Endothelial cell of umbilical vein (primary cell): ENCODE data around the gene KIAA0930. TPM values are rescaled to one million over a fixed set of nuclear protein-coding genes. Genes with fewer than 3 reads are reported as not detected.

Experiments
- BruUV-seq: library from RNA; stranded (reverse); fragments of 400-500 nt; replicated peaks from 2 replicates; lab custom pipeline; 2021; lab: Mats Ljungman, UMichigan
- CTCF ChIA-PET: fragments of 300-600, 350-600 bp; sonication (Branson Sonifier 250); formaldehyde crosslinking; loops from one replicate; lab custom pipeline; 2021; ENCODE audit warnings: antibody characterized with exemption, inconsistent platforms; lab: Charles Lee
- POLR2A ChIA-PET: fragments of 300-600, 350-600 bp; sonication (Branson Sonifier 250); formaldehyde crosslinking; loops from one replicate; lab custom pipeline; 2021; ENCODE audit warnings: antibody characterized with exemption, inconsistent platforms; lab: Charles Lee
- DNase-seq: peaks from one replicate; pipeline ENCODE4 v3.0.0-alpha.2; 2011; ENCODE audit warnings: low read depth, low spot score
- FAIRE-seq: peaks from 2 replicates; lab custom pipeline; 2011; peaks lifted over from hg19 to GRCh38; lab: Jason Lieb, UNC
- H2AFZ ChIP-seq: 2 replicates; pipeline ENCODE4 v1.6.0; 2012; ENCODE audit warnings: low read depth, low read length, control low read depth, inconsistent platforms
- H3K27ac ChIP-seq: 2 replicates; pipeline ENCODE4 v1.5.1; 2011; ENCODE audit warnings: low read depth, mild to moderate bottlenecking, control low read depth, low read length, moderate library complexity; ENCODE audit not compliant: insufficient read depth
- H3K27me3 ChIP-seq, 2 experiments: 2 replicates each; pipeline versions ENCODE4 v1.6.0 to v1.6.1; 2011; ENCODE audit warnings: low read length in 2 of 2, mixed read lengths in 1 of 2; ENCODE audit not compliant: control insufficient read depth in 2 of 2, insufficient read depth in 2 of 2
- H3K36me3 ChIP-seq, 2 experiments: 2 replicates in 1 of 2; 3 replicates in 1 of 2; pipeline ENCODE4 v1.5.1; 2011; ENCODE audit warnings: low read length in 2 of 2, mild to moderate bottlenecking in 1 of 2, moderate library complexity in 1 of 2; ENCODE audit not compliant: control insufficient read depth in 2 of 2, insufficient read depth in 2 of 2; ENCODE audit errors: extremely low read depth in 1 of 2
- H3K4me1 ChIP-seq: 3 replicates; pipeline ENCODE4 v1.5.1; 2011; ENCODE audit warnings: mild to moderate bottlenecking, low read length; ENCODE audit not compliant: control insufficient read depth, insufficient read depth; ENCODE audit errors: extremely low read depth
- H3K4me2 ChIP-seq: 2 replicates; pipeline ENCODE4 v1.6.1; 2011; ENCODE audit warnings: low read length, control low read depth, mixed read lengths; ENCODE audit not compliant: insufficient read depth
- H3K4me3 ChIP-seq, 3 experiments: fragments of 200-600 bp in 1 of 3; sonication (generic), shearing (Covaris generic) in 1 of 3; replicated peaks in 1 of 3; 2 replicates each; pipeline ENCODE4 v1.5.1; 2011 to 2016; ENCODE audit warnings: control low read depth in 3 of 3, low read length in 3 of 3, mild to moderate bottlenecking in 2 of 3, inconsistent platforms in 1 of 3, low read depth in 1 of 3, moderate library complexity in 1 of 3; ENCODE audit not compliant: insufficient read depth in 1 of 3
- H3K79me2 ChIP-seq: 2 replicates; pipeline ENCODE4 v1.6.0; 2012; ENCODE audit warnings: low read length, inconsistent platforms; ENCODE audit not compliant: control insufficient read depth, insufficient read depth
- H3K9ac ChIP-seq: replicated peaks from 2 replicates; pipeline ENCODE3; 2011; ENCODE audit warnings: low read length, control low read depth; ENCODE audit not compliant: insufficient read depth; ENCODE audit errors: extremely low read depth
- H3K9me1 ChIP-seq: replicated peaks from 3 replicates; pipeline ENCODE4 v1.6.0; 2011; ENCODE audit warnings: mild to moderate bottlenecking, low read length; ENCODE audit not compliant: control insufficient read depth, insufficient read depth; ENCODE audit errors: extremely low read depth
- H3K9me3 ChIP-seq: replicated peaks from 2 replicates; pipeline ENCODE4 v1.5.1; 2012; ENCODE audit warnings: low read length, inconsistent platforms; ENCODE audit not compliant: control insufficient read depth, insufficient read depth
- H4K20me1 ChIP-seq: replicated peaks from 2 replicates; pipeline ENCODE3; 2011; ENCODE audit warnings: mild to moderate bottlenecking, low read length; ENCODE audit not compliant: control insufficient read depth, insufficient read depth; ENCODE audit errors: extremely low read depth
- EZH2 ChIP-seq: IDR thresholded peaks from 2 replicates; pipeline ENCODE4 v1.6.1; 2012; ENCODE audit warnings: borderline replicate concordance, low read depth, mild to moderate bottlenecking, moderate library complexity, low read length, inconsistent platforms; ENCODE audit not compliant: severe bottlenecking
- FOS ChIP-seq: IDR thresholded peaks from 2 replicates; pipeline ENCODE4 v1.6.1; 2011; ENCODE audit warnings: mild to moderate bottlenecking, low read length, moderate library complexity, borderline replicate concordance; ENCODE audit not compliant: insufficient read depth
- GATA2 ChIP-seq: IDR thresholded peaks from 2 replicates; pipeline ENCODE4 v1.7.0; 2011; ENCODE audit warnings: low read depth, mild to moderate bottlenecking, moderate library complexity, mixed read lengths, low read length; ENCODE audit not compliant: insufficient read length, insufficient read depth
- JUN ChIP-seq: IDR thresholded peaks from 2 replicates; pipeline ENCODE4 v1.6.1; 2011; ENCODE audit warnings: borderline replicate concordance, low read depth; ENCODE audit not compliant: insufficient read length, insufficient read depth
- MYC ChIP-seq: IDR thresholded peaks from one replicate; pipeline ENCODE4 v1.6.1; 2011; ENCODE audit warnings: mild to moderate bottlenecking, low read depth, low read length
- POLR2A ChIP-seq: IDR thresholded peaks from 2 replicates; pipeline ENCODE4 v1.6.1; 2012; ENCODE audit warnings: low read depth, mild to moderate bottlenecking, control low read depth, low read length
- POLR2AphosphoS5 ChIP-seq: IDR thresholded peaks from 2 replicates; pipeline ENCODE4 v1.6.1; 2012; ENCODE audit warnings: low read depth, mild to moderate bottlenecking, control low read depth, low read length, moderate library complexity; ENCODE audit not compliant: insufficient read depth
- dilution Hi-C: fragments of 300-500 bp; cut with MboI; formaldehyde crosslinking; loops from one replicate; pipeline ENCODE4 v1.15.0; 2019; ENCODE audit warnings: low sequenced_read_pairs; ENCODE audit not compliant: extremely low pct_ligation_motif_present
- intact Hi-C: fragments of 100-400 bp; cut with micrococcal nuclease; formaldehyde crosslinking; loops from one replicate; pipeline ENCODE4 v1.10.0; 2022
- polyA plus RNA-seq, 4 experiments: library from polyadenylated mRNA; depleted of rRNA in 3 of 4; stranded (reverse) in 3 of 4; unstranded in 1 of 4; fragments of >200 nt; gene quantifications; 2 replicates each; pipeline versions ENCODE4 v1.2.1 to v1.2.3, GENCODE V29; 2011 to 2012; ENCODE audit warnings: missing spikeins in 1 of 4
- total RNA-seq: library from RNA; stranded (reverse); gene quantifications from 2 replicates; pipeline ENCODE4 v1.2.3, GENCODE V29; 2021
- TF ChIP-seq, protein P1 (sequence below), 2 donors: IDR thresholded peaks; 1 replicate in 1 of 2; 2 replicates in 1 of 2; pipeline ENCODE4 v1.5.1; 2011; ENCODE audit warnings: low read length in 2 of 2, mild to moderate bottlenecking in 2 of 2, moderate library complexity in 2 of 2, control low read depth in 1 of 2, inconsistent platforms in 1 of 2, low read depth in 1 of 2; ENCODE audit not compliant: insufficient read depth in 1 of 2; ENCODE audit errors: extremely low read depth in 1 of 2
- TF ChIP-seq, protein P2 (sequence below): IDR thresholded peaks from 2 replicates; pipeline ENCODE4 v1.6.1; 2011; ENCODE audit not compliant: insufficient read depth, insufficient read length

KIAA0930 gene
- total and polyA plus RNA-seq, 2 donors (not counting 3 experiments of a cell fraction or from before 2014, with no cell fraction given), result 37.9 to 53.6 TPM

DNA sequence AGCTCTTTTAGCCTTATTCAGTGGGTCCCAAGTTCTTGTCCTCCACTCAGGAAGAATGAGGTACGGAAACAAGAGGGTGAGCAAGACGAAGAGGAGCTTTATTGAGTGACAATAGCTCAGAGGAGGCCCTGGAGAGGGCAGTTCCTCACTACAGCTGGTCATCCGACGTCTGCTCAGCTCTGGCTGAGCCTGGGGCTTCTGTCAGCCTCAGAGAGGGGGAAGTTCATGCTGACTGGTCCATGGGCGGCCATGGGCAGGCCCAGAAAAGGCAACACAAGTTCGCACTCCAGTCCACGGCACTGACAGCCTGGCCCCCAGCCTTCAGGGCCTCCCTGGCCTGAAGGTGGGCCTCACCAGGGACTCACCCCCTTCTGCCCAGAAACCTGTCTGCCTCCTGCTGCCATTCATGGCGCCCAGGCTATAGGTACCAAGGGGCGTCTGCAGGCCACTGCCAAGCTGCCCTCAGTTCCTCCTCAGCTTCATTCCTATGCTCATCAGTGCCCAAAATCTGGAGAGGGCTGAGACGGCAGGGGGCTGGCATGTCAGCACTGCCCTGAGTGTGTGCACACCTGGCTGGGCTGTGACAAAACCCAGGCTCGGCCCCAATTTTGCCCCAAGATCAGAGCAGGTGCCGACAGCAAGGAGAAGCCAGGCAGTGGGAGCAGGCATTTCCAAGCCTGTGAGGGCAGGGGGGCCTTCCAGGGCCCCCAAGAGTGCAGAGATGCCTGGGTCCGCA is 21.7 kb upstream of the KIAA0930 start:
- TF ChIP-seq, protein P1, sequence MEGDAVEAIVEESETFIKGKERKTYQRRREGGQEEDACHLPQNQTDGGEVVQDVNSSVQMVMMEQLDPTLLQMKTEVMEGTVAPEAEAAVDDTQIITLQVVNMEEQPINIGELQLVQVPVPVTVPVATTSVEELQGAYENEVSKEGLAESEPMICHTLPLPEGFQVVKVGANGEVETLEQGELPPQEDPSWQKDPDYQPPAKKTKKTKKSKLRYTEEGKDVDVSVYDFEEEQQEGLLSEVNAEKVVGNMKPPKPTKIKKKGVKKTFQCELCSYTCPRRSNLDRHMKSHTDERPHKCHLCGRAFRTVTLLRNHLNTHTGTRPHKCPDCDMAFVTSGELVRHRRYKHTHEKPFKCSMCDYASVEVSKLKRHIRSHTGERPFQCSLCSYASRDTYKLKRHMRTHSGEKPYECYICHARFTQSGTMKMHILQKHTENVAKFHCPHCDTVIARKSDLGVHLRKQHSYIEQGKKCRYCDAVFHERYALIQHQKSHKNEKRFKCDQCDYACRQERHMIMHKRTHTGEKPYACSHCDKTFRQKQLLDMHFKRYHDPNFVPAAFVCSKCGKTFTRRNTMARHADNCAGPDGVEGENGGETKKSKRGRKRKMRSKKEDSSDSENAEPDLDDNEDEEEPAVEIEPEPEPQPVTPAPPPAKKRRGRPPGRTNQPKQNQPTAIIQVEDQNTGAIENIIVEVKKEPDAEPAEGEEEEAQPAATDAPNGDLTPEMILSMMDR (IDR thresholded peaks at IDR 0.05; ENCODE audit: extremely low read depth in 1 of 2, insufficient read depth in 1 of 2, low read depth in 1 of 2, low read length in 2 of 2), result no peak
- TF ChIP-seq, protein P2, sequence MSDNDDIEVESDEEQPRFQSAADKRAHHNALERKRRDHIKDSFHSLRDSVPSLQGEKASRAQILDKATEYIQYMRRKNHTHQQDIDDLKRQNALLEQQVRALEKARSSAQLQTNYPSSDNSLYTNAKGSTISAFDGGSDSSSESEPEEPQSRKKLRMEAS, result no peak
- TF ChIP-seq MYC (no peak), EZH2 (no peak), JUN (no peak), POLR2A (no peak), FOS (no peak), GATA2 (no peak), POLR2AphosphoS5 (no peak)
- H2AFZ ChIP-seq, result no peak overlapping the region
- H3K4me2 ChIP-seq, result no peak overlapping the region
- H3K9me3 ChIP-seq, result no peaks in the 10 kb centered on the region
- CTCF ChIA-PET, result interaction anchor here (0.9 to 2.2 kb wide), 10 partner anchors 16 to 253 kb away, joined by 3 to 9 read pairs (median 4); partner anchors contain the start of gene NUP50
- no peaks in the 10 kb centered on the region for H4K20me1 ChIP-seq
- FAIRE-seq (no peak), DNase-seq (no peak)
- POLR2A ChIA-PET, result no interaction called here
- H3K4me3 ChIP-seq, result no peak overlapping the region
- intact Hi-C loops, result loop anchor here (2.0 to 5.0 kb wide), 3 partner anchors 16 to 442 kb away; partner anchors contain the start of gene NUP50
- no peak overlapping the region for H3K9ac ChIP-seq
- H3K36me3 ChIP-seq, result no peaks in the 10 kb centered on the region
- dilution Hi-C loops, result no loop called here
- BruUV-seq, result no TSS peak
- H3K79me2 ChIP-seq, result no peaks in the 10 kb centered on the region
- no peaks in the 10 kb centered on the region for H3K4me1 ChIP-seq
- no peaks in the 10 kb centered on the region for H3K9me1 ChIP-seq
- H3K27me3 ChIP-seq, result peaks cover 0 to 7% of the 10 kb centered on the region in 2 experiments
- no peak overlapping the region for H3K27ac ChIP-seq
